GM21423 (cell line): ENCODE measurements around the gene LYRM4.
A peak's percentile ranks its signal among the peaks of the same experiment; 100 is the strongest.

Experiments used
- ATAC-seq: cut with Tn5 transposase; IDR thresholded peaks from one replicate; pipeline ENCODE4 v1.9.1; 2021; ENCODE audit warnings: mild to moderate bottlenecking, moderate library complexity; ENCODE audit not compliant: unreplicated experiment

LYRM4 gene

GRCh38 chr6:5178806-5179205 lies 81.9 kb downstream of the LYRM4 start:
- no peak for ATAC-seq

- no peak for ATAC-seq
These were observed 85.1 kb downstream of the LYRM4 start for GRCh38 chr6:5175635-5176034.

DNA sequence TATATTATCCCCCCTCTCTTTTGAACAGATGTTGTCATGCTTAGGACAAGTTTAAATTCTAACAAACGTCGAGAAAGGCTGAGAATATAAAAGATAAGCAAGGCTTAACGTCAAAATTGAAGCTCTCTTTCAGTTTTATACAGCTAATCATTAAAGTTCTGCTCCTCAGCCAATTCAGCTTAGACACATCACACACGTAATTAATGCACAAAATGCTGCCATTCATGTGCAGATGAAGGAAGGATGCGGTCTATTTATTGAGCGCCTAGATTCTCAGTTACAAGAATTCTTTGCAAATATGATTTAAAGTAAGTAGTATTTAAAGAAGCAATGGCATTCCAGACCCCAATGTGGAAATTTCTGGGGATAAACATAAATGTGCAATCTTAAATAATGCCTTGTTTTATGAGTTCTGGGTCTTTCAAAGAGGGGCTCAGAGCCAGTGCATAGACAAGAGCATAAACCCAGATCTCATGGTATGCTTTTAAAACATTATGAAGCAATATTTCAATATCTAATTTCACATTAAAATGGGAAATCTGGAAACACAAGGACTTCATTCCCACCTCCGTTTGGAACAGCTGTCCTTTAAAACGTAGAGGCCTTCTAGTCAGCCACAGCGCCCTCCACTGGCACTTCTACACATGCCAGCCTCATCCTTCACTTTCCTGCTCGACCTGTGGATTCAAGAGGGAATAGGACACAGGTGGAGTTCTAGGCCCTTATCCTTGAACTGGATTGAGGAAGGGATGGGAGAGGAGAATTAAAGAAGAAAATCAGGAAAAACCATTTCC lies 85.8 kb downstream of the LYRM4 start:
- no peak for ATAC-seq

DNA sequence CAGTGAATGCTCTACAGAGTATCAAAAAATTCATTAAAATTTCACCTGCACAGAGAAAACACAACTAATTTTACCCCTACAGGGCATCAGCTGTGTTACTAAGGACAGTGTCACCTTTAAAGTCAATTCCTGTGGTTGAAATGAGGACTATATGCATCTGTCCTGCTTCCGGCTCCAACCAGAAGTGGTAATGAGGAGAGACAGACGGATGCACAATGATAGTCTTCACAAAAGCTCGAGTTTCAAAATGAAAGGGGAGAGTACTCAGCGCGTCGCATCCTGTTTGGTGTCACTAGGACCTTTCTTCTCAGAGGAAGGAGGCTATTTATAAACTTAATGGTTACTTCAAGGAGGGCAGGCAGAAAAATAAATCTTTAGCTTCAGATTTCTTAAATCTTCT lies 86.5 kb downstream of the LYRM4 start:
- peak; percentile 92 for ATAC-seq

DNA sequence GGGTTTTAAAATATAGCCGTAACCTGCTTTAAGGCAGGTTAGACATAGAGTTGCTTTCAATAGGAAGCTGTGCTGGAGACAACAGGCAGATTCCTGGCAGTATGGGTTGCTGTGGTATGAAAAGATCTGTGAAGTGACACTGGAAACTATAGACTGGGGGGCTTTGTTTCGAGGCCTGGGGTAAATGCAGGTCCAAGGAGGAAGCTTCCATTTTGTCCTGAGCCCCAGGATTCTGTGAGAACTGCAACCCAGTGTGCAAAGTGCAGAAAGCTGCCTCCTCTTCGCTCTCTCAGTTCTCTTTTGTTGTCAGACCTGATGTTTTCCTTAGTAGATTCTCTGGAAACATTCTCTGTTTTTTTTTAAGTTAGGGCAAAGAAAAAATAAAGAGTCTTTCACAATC lies 86.9 kb downstream of the LYRM4 start:
- peak; percentile 31 for ATAC-seq

GRCh38 chr6:5172897-5173474 lies 87.8 kb downstream of the LYRM4 start:
- no peak for ATAC-seq

DNA sequence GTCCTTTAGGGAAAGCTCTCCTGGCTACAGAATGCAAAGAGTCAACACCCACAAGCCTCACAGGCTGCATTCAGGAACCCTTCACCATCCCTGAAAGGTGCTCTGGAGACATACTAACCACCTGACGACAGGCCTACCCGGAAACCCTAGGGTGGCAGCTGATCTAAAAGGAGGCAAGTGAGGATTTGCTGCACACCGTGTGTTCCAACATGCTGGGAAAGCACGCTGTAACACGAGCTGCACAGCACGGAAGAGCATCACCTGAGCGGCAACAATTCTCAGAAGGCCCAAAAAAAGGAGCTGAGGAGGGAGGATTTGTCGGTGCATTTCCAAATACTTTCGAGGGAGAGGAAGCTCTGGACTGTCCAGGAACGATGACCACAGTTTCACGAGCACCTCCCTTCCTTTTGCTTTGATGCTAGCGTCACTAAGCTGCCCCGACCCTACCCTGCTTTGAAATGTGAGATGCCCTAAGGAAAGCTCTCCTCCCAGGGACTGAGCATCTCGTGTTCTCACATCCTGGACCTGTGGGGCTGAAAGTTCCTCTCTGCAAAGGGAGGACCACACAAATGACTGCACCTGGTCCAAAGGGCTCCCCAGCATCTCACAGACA lies 88.6 kb downstream of the LYRM4 start:
- no peak for ATAC-seq

- ATAC-seq, result no peak
These were observed 93.2 kb downstream of the LYRM4 start for GRCh38 chr6:5167501-5167900.

GRCh38 chr6:5164092-5164491 lies 96.7 kb downstream of the LYRM4 start:
- no peak for ATAC-seq

- ATAC-seq, result no peak
These were observed 97.5 kb downstream of the LYRM4 start for GRCh38 chr6:5163247-5163646.

DNA sequence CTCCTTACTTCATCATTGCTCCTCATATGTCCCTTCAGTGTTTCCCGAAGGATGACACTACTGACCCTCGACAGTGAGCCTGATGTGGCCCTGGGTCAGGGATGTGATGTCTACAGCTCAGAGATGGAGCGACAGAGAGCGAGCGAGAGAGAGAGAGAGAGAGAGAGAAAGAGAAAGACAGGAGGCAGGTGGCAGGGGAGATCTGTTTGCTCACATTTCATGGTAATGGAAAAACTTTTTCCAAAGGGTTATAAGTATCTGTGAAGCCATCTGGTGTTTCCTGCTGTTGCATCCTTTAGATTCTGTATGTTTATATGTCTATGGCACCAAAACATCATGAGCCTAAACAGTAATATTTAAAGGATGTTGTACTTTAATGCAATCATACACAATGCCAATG lies 98.4 kb downstream of the LYRM4 start:
- no peak for ATAC-seq

DNA sequence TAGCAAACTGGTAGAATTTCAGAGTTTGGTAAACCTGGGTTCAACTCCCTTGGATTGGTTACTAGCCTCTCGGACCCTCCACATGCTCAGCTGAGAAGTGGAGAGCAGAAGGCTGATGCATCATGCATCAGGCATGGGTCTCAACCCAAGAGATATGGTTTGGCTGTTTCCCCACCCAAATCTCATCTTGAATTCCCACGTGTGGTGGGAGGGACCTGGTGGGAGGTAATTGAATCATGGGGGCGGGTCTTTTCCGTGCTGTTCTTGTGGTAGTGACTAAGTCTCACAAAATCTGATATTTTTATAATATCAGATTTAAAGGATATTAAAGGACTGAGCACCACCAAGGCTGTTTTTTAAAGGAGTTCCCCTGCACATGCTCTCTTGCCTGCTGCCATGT lies 100.5 kb downstream of the LYRM4 start:
- ATAC-seq, result no peak

GRCh38 chr6:5159162-5159561 lies 101.6 kb downstream of the LYRM4 start:
- no peak for ATAC-seq

DNA sequence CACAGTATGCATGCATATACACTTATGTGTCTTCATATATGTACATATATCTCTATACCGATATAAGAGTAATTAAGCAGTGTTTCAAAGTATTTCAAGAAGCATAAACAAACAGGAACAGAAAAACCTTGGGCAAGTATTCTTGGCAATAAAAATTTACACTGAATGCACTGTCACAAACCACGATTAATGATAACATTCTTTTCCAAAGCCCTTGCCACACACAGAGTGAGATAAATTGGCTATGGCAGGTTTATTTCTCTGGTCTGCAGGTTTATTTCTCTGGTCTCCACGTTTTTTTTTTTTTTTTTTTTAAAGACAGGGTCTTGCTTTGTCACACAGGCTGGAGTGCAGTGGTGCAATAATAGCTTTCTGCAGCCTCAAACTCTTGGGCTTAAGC lies 102.6 kb downstream of the LYRM4 start:
- ATAC-seq, result no peak

DNA sequence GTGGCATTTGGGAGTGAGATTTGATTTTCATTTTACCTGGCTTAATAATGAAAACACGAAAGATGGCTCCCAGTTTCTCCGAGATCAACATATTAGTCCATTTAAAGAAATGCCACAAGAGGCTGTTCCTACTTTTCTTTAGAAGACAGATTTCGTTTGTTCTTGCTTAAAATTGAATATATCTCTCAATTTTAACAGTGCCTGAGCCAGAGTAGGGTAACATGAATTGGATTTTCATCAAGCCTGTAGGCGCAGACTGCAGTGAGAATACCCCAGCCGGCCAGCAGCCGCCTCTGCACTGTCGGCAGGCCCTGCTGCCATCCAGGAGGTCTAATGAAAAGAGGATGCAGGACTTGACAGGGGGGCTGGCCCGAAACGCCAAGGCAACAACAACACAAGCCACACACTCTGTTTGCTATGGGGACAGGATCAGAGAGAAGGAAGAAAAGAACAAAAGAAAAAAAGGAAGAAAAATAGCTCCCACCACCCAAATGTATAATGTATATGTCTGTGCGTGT lies 103.1 kb downstream of the LYRM4 start:
- no peak for ATAC-seq

DNA sequence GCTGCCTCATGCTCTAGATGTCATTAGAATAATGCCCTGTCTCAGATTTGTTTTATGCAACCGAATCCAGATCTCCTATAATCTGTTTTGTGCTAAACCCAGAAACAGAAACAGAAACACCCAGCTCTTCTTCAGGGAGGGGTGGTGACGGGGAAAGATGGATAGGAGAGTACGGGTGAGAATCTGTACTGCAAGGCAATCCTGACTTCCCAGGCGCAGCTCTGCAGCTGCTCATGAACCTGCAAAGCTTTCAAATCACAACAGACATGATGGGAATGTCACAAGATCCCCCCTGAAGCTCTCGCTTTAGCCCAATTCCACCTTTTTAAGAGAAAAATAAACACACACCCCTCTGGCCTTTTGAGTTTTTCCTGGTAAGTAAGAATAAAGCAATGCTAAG lies 104.1 kb downstream of the LYRM4 start:
- ATAC-seq, result no peak

GRCh38 chr6:5155906-5156305 lies 104.8 kb downstream of the LYRM4 start:
- ATAC-seq, result no peak

GRCh38 chr6:5153186-5153585 lies 107.6 kb downstream of the LYRM4 start:
- no peak for ATAC-seq

DNA sequence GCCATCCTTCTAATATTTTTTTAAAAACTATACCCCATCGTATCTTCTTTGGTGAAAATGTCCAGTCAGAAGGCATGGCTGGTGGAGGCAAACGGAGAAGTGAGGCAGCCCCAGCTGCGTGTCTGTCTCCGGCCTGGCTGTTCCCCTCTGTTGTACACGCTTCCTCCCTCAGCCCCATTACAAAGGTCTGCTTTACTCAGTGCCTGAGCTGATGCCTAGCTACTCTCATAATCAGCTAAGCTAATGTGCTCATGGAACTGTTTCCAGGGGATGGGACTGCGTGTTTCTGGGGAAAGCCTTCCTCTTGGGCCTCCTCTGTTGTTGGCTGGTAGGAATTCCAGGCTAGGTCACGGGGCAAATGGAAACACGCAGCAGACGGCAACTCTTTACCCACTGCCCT lies 108.3 kb downstream of the LYRM4 start:
- ATAC-seq, result no peak

- ATAC-seq, result no peak
These were observed 108.8 kb downstream of the LYRM4 start for GRCh38 chr6:5151955-5152401.

GRCh38 chr6:5151360-5151954 lies 109.3 kb downstream of the LYRM4 start:
- no peak for ATAC-seq
